DOHH2 (cell line): ENCODE data around the gene VNN1.

ENCODE experiments used
- H3F3A ChIP-seq: fragments of 200-600 bp; sonication (generic), shearing (Covaris generic); 2 replicates; pipeline ENCODE4 v1.6.0; 2016; ENCODE audit warnings: antibody characterized with exemption, mild to moderate bottlenecking; ENCODE audit not compliant: control insufficient read depth, insufficient read depth
- H3K27ac ChIP-seq: fragments of 200-600 bp; sonication (generic); 2 replicates; pipeline ENCODE4 v1.5.1; 2014; ENCODE audit warnings: low read depth, mild to moderate bottlenecking, low read length, moderate library complexity
- H3K27me3 ChIP-seq: fragments of 200-600 bp; sonication (generic); 2 replicates; pipeline ENCODE4 v1.6.1; 2014; ENCODE audit warnings: mild to moderate bottlenecking, low read length, mixed read lengths; ENCODE audit not compliant: control insufficient read depth
- H3K36me3 ChIP-seq: fragments of 200-600 bp; sonication (generic); 2 replicates; pipeline ENCODE4 v1.6.1; 2014; ENCODE audit warnings: mild to moderate bottlenecking, low read length, moderate library complexity, mixed read lengths; ENCODE audit not compliant: control insufficient read depth
- H3K4me1 ChIP-seq: fragments of 200-600 bp; sonication (generic); 2 replicates; pipeline ENCODE4 v1.6.1; 2014; ENCODE audit warnings: mild to moderate bottlenecking, low read length, mixed read lengths; ENCODE audit not compliant: control insufficient read depth
- H3K4me2 ChIP-seq: fragments of 200-600 bp; sonication (generic); 2 replicates; pipeline ENCODE4 v1.6.0; 2014; ENCODE audit warnings: mild to moderate bottlenecking, low read length, moderate library complexity
- H3K4me3 ChIP-seq: fragments of 200-600 bp; sonication (generic); 2 replicates; pipeline ENCODE4 v1.5.1; 2014; ENCODE audit warnings: mild to moderate bottlenecking, low read length, mixed read lengths
- H3K79me2 ChIP-seq: fragments of 200-600 bp; sonication (generic); 2 replicates; pipeline ENCODE4 v1.6.1; 2014; ENCODE audit warnings: mild to moderate bottlenecking, low read length, mixed read lengths; ENCODE audit not compliant: control insufficient read depth
- H3K9me2 ChIP-seq: fragments of 200-600 bp; sonication (generic); replicated peaks from 2 replicates; pipeline ENCODE4 v1.6.1; 2014; ENCODE audit warnings: mild to moderate bottlenecking, low read length, mixed read lengths; ENCODE audit not compliant: control insufficient read depth
- H3K9me3 ChIP-seq: fragments of 200-600 bp; sonication (generic); 2 replicates; pipeline ENCODE4 v1.6.1; 2014; ENCODE audit warnings: antibody characterized with exemption, low read length, mixed read lengths; ENCODE audit not compliant: control insufficient read depth, insufficient read depth
- H4K20me1 ChIP-seq: fragments of 200-600 bp; sonication (generic); 2 replicates; pipeline ENCODE4 v1.6.0; 2014; ENCODE audit warnings: low read depth, mild to moderate bottlenecking, antibody characterized with exemption, low read length, moderate library complexity; ENCODE audit not compliant: control insufficient read depth, insufficient read depth
- CTCF ChIP-seq: fragments of 200-600 bp; sonication (generic); IDR thresholded peaks from one replicate; pipeline ENCODE4 v1.5.1; 2014; ENCODE audit warnings: antibody characterized with exemption, mild to moderate bottlenecking, low read depth, low read length; ENCODE audit not compliant: poor library complexity, severe bottlenecking
- EZH2phosphoT487 ChIP-seq: fragments of 200-600 bp; sonication (generic); IDR thresholded peaks from 2 replicates; pipeline ENCODE4 v1.6.1; 2017; ENCODE audit warnings: borderline replicate concordance, mild to moderate bottlenecking, antibody characterized with exemption, low read length, moderate library complexity, mixed read lengths

The VNN1 gene

GRCh38 chr6:132663661-132664060, 50.2 kb downstream of the VNN1 start:
- H3F3A ChIP-seq: no peaks in the 10 kb centered on the region

GRCh38 chr6:132661906-132662305, 51.9 kb downstream of the VNN1 start:
- no peaks in the 10 kb centered on the region for H4K20me1 ChIP-seq
- no peaks in the 10 kb centered on the region for H3K36me3 ChIP-seq
- H3K27ac ChIP-seq: no peak overlapping the region
- no peak for TF ChIP-seq EZH2phosphoT487
- no peak for TF ChIP-seq CTCF
- H3K27me3 ChIP-seq: no peaks in the 10 kb centered on the region
- no peak overlapping the region for H3K4me2 ChIP-seq
- no peak overlapping the region for H3K4me3 ChIP-seq
- no peaks in the 10 kb centered on the region for H3K79me2 ChIP-seq
- peaks cover 16% of the 10 kb centered on the region for H3K4me1 ChIP-seq
- no peaks in the 10 kb centered on the region for H3F3A ChIP-seq
- H3K9me2 ChIP-seq: no peaks in the 10 kb centered on the region
- no peaks in the 10 kb centered on the region for H3K9me3 ChIP-seq

More at GRCh38 chr6:132663661-132664060, 50.2 kb downstream of the VNN1 start:
- Histone ChIP-seq H3K4me3 (no peak overlapping the region), H3K4me1 (peaks cover 3% of the 10 kb centered on the region; the same call in 1 of the 2 replicates), H4K20me1 (no peaks in the 10 kb centered on the region), H3K36me3 (no peaks in the 10 kb centered on the region), H3K9me2 (no peaks in the 10 kb centered on the region), H3K27ac (no peak overlapping the region), H3K79me2 (no peaks in the 10 kb centered on the region), H3K27me3 (no peaks in the 10 kb centered on the region), H3K4me2 (no peak overlapping the region), H3K9me3 (no peaks in the 10 kb centered on the region)
- TF ChIP-seq CTCF (no peak), EZH2phosphoT487 (no peak)

- Histone ChIP-seq H3K4me1 (peaks cover 16% of the 10 kb centered on the region), H3K4me3 (no peak within 1 kb of the TSS), H3K36me3 (no peaks in the 10 kb centered on the region), H3K9me3 (no peaks in the 10 kb centered on the region), H3K79me2 (no peaks in the 10 kb centered on the region), H3F3A (no peaks in the 10 kb centered on the region), H4K20me1 (no peaks in the 10 kb centered on the region), H3K27me3 (no peaks in the 10 kb centered on the region), H3K9me2 (no peaks in the 10 kb centered on the region), H3K27ac (no peak within 1 kb of the TSS), H3K4me2 (peak within 1 kb of the TSS; percentile 34; the same call in 1 of the 2 replicates)
- TF ChIP-seq CTCF (no peak), EZH2phosphoT487 (no peak)
Observed at GRCh38 chr6:132659082-132659481, 54.8 kb downstream of the VNN1 start, which contains the start of gene TAAR1. Gene TAAR1 (minus strand): TSS chr6:132659182. CDS start chr6:132646003, 13,179 bp downstream.

- no peak for TF ChIP-seq CTCF
- no peak for TF ChIP-seq EZH2phosphoT487
- Histone ChIP-seq H3K79me2 (no peaks in the 10 kb centered on the region), H3K4me2 (no peak overlapping the region)
Observed at GRCh38 chr6:132651062-132651461, 62.8 kb downstream of the VNN1 start.

More at GRCh38 chr6:132651062-132651461, 62.8 kb downstream of the VNN1 start:
- Histone ChIP-seq H3F3A (no peaks in the 10 kb centered on the region), H3K27ac (no peak overlapping the region), H3K36me3 (no peaks in the 10 kb centered on the region), H3K4me3 (no peak overlapping the region), H3K9me2 (no peaks in the 10 kb centered on the region), H3K4me1 (no peaks in the 10 kb centered on the region), H3K27me3 (no peaks in the 10 kb centered on the region), H3K9me3 (no peaks in the 10 kb centered on the region), H4K20me1 (no peaks in the 10 kb centered on the region)
